Frontal cortex (tissue), 4 donors: ENCODE results near the gene RASL12. TPM values are rescaled to one million over a fixed set of nuclear protein-coding genes. Genes with fewer than 3 reads are reported as not detected.
"Not testable (repeated sequence)": the region's sequence is repeated elsewhere in the genome, so short reads cannot be mapped to it uniquely, and the experiment has no call there.

Experiments
- DNase-seq, 2 donors: peaks; one replicate each; pipeline ENCODE4 v3.0.0; 2012; ENCODE audit warnings: low spot score in 2 of 2
- FAIRE-seq: peaks from 2 replicates; lab custom pipeline; 2012; peaks lifted over from hg19 to GRCh38; lab: Jason Lieb, UNC
- total RNA-seq: library from RNA; depleted of rRNA; stranded (reverse); fragments of >200 nt; gene quantifications from one replicate; pipeline ENCODE4 v1.2.3, GENCODE V29; 2014
- donor health status: control.
- donor health status: control.
- donor health status: control.

Gene RASL12
- total RNA-seq, 1 donor from 2014 or later: 2.4 TPM

DNA sequence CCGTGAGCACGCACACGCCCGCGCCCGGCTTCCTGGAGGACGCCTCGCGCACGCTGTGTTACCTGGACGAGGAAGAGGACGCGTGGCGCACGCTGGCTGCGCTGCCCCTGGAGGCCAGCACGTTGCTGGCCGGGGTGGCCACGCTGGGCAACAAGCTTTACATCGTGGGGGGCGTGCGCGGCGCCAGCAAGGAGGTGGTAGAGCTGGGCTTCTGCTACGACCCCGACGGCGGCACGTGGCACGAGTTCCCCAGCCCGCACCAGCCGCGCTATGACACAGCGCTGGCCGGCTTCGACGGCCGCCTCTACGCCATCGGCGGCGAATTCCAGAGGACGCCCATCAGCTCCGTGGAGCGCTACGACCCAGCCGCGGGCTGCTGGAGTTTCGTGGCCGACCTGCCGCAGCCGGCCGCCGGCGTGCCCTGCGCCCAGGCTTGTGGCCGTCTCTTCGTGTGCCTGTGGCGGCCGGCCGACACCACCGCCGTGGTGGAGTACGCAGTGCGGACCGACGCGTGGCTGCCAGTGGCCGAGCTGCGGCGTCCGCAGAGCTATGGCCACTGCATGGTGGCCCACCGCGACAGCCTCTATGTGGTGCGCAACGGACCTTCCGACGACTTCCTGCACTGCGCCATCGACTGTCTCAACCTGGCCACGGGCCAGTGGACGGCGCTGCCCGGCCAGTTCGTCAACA, 9.6 kb upstream of the RASL12 start:
- DNase-seq (no peak), FAIRE-seq (no peak)

GRCh38 chr15:65076486-65077290, 8.9 kb upstream of the RASL12 start, which contains the start of gene KBTBD13:
KBTBD13 (plus strand) TSS chr15:65076746; CDS start chr15:65076816, 70 bp downstream.
- DNase-seq (no peak), FAIRE-seq (no peak)

DNA sequence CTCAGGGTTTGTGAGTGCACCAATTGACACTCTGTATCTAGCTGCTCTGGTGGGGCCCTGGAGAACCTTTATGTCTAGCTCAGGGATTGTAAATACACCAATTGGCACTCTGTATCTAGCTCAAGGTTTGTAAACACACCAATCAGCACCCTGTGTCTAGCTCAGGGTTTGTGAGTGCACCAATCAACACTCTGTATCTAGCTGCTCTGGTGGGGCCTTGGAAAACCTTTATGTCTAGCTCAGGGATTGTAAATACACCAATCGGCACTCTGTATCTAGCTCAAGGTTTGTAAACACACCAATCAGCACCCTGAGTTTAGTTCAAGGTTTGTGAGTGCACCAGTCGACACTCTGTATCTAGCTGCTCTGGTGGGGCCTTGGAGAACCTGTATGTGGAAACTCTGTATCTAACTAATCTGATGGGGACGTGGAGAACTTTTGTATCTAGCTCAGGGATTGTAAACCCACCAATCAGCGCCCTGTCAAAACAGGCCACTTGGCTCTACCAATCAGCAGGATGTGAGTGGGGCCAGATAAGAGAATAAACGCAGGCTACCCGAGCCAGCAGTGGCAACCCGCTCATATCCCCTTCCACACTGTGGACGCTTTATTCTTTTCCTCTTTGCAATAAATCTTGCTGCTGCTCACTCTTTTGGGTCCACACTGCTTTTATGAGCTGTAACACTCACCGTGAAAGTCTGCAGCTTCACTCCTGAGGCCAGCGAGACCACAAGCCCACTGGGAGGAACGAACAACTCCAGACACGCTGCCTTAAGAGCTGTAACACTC, 8.0 kb upstream of the RASL12 start:
- not testable (repeated sequence) for FAIRE-seq, DNase-seq

DNA sequence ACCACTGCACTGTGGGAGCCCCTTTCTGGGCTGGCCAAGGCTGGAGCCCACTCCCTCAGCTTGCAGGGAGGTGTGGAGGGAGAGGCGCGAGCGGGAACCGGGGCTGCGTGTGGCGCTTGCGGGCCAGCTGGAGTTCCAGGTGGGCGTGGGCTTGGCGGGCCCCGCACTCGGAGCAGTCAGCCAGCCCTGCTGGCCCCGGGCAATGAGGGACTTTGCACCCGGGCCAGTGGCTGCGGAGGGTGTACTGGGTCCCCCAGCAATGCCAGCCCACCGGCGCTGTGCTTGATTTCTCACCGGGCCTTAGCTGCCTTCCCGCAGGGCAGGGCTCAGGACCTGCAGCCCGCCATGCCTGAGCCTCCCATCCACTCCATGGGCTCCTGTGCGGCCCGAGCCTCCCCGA, 7.2 kb upstream of the RASL12 start:
- DNase-seq, FAIRE-seq: not testable (repeated sequence)

DNA sequence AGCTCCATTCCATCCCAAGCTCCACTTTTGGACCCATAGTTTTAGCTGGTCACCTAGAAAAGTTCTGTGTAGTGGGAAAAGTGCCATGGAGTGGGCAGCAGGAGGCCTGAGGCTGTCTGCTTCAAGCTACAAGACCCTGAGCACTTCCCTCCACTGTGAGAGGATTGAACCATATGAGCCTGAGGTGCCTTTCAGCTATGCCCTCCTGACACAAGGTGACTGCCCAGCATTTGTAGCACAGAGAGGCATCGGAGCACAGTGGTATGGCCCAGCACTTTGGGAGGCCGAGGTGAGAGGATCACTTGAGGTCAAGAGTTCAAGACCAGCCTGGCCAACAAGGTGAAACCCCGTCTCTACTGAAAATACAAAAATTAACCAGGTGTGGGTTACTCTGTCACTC, 4.8 kb upstream of the RASL12 start:
- no peak for FAIRE-seq
- DNase-seq: no peak

DNA sequence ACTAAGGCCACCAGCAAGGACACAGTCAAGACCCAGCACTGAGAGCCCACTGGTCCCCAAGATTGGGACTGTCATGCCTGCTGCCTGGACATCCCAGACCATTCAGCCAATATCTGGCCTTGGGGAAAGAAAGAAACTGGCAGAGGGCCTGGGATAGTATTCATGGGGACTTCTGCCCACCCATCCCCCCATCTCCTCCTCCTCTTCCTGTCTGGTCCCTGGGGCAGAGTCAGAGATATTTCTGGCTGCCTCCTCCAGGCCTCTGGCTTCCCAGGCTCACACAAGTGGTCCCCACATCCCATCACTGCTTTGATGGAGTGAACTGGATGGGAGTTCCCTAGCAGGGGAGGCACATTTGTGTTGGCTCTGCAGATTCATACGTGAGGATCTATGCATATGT, 4.2 kb upstream of the RASL12 start:
- FAIRE-seq: no peak

DNA sequence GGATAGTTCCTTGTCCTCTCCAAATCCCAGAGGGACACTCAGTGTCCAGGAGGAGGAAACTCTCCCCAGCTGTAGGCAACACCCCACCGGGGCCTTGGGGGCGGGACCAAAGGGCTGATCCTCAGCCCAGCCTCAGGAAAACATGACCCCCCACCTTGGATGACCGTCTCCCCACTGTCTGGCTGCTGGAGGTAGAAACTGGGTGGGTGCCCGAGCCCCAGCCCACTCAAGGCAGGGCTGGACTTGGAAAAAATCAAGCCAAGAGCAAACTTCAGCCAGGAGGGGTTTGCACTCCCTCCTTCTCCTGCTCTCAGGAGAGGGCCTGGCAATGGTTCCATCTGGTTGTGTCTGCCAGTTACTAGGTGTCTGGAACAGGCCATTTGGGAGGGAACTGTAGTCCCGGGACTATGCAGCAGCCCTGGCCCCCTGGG, 3.6 kb upstream of the RASL12 start:
- no peak for FAIRE-seq
- DNase-seq: no peak

More for the DNA sequence above, 4.2 kb upstream of the RASL12 start:
- no peak for DNase-seq

DNA sequence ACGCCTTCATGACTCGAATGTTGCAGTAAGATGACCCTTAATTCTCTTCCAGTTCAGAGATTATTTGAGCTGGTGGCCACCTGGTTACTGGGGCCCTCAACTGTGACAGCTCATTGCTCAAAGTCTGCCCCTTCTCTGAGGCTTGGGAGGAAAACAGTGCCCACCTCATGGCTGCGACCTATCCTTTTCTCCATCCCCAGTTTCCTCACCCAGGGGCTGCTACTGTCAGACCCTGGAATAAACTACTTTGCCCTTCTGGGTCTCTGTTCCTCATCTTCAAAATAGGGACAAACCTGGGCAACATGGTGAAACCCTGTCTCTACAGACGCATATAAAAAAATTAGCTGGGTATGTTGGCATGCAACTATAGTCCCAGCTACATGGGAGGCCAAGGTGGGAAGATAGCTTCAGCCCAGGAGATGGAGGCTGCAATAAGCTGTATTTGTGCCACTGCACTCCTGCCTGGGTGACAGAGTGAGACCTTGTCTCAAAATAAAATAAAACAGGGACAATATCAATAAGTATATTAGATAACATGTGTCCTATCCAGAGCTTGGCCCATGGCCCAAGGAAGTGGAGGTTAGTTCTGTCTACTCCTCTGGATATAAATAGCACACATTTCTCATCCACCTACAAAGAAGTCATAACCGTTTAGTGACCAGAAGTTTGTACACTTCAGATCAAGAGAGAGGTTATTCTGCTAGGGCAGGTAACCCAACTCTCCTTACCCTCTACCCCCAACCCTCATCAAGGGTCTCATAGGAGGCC, 2.2 kb upstream of the RASL12 start:
- DNase-seq (no peak), FAIRE-seq (no peak)

DNA sequence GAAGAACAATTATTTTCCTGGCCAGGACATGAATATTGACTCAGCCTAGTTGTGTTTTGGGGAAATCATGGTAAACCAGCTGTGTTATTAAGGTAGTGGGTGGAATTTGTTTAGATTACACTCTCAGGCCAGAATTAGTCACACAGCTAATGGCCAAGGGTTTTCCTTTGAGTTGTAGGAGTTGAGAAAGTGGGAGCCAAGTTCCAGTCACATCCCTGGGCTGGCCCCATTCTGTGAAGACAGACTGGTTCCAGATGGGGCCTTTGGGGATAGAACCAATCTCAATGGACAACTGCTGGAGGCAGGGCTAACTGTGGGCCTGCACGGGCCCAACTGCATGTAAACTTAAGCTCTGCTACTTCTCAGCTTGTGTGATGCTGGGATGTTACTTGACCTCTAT, 1.4 kb upstream of the RASL12 start:
- DNase-seq (no peak), FAIRE-seq (no peak)

- FAIRE-seq (no peak), DNase-seq (peak in 1 of 2 donors; percentile 53)
These were observed 605 bp upstream of the RASL12 start for GRCh38 chr15:65068403-65068788.

DNA sequence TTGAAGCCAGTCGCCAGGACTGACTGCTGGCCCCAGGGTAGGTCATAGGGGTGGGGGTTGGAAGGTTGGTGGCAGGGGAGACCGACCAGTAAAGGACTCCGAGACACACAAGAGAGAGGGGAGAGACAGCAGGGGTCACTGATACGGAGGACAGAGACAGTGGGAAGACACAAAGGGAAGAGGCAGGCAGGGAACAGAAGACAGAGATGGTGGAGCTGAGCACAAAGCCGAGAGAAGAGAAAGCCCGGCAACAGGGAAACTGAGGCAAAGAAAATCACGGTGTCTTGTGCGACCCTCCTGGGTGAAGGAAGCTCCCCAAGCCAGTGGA, 510 bp downstream of the RASL12 start:
- DNase-seq (no peak), FAIRE-seq (no peak)

DNA sequence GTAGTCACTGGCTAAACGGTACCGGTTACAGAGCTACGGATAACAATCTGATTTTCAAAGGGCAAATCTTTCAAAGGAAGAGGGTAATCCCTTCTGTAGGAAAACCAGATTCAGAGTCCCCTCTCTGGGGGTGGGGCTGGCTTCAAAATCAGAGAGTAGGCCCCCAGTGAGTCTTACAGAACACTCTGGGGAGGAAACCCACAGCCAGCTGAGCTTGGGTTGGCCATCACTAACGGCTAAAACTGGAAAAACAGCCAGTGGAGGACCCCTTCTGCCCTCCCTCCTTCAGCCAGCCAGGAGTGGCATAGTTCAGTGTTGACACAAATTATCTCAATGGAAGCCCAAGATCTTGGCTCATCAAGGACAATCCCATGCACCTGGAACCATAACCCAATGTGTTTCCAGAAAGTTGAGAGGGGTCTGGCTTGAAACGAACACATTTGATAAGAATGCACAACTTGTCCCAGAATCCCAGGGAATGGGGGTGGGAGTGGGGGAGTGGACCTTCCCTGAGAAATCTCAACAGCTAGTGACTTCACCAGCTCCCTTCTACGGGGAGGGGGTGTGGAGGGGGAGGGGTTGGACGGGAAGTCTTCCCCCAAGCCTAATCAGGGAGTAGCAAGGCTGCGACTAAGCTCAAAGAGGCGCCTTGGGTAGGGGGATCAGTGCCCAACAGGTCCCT, 1.0 kb downstream of the RASL12 start:
- FAIRE-seq: no peak

GRCh38 chr15:65066001-65066634, 1.7 kb downstream of the RASL12 start:
- no peak for DNase-seq
- no peak for FAIRE-seq

More for the DNA sequence above, 1.0 kb downstream of the RASL12 start:
- no peak for DNase-seq

DNA sequence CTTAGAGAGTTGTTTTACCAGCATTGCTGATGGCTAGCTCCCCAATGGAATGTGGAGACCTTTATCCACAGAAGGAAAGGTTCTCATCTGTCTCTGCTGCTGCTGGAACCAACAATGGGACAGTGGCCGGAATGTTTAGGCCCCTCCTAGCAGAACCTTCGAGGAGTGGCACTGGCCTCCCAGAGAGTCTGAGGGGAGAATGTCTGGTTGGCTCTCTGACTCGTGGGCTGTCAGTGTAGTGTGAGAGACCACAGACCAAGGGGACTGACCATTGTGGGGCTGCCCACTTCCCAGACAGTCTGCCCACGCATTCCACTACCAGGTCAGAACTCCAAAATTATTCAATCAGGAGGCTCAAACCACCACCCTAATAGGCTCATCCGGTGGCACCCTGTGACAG, 5.1 kb downstream of the RASL12 start:
- FAIRE-seq (no peak), DNase-seq (no peak)

GRCh38 chr15:65062061-65062460, 5.7 kb downstream of the RASL12 start:
- DNase-seq: no peak
- no peak for FAIRE-seq

GRCh38 chr15:65060641-65061397, 7.0 kb downstream of the RASL12 start:
- FAIRE-seq: no peak
- peak; percentile 55 to 63 for DNase-seq

DNA sequence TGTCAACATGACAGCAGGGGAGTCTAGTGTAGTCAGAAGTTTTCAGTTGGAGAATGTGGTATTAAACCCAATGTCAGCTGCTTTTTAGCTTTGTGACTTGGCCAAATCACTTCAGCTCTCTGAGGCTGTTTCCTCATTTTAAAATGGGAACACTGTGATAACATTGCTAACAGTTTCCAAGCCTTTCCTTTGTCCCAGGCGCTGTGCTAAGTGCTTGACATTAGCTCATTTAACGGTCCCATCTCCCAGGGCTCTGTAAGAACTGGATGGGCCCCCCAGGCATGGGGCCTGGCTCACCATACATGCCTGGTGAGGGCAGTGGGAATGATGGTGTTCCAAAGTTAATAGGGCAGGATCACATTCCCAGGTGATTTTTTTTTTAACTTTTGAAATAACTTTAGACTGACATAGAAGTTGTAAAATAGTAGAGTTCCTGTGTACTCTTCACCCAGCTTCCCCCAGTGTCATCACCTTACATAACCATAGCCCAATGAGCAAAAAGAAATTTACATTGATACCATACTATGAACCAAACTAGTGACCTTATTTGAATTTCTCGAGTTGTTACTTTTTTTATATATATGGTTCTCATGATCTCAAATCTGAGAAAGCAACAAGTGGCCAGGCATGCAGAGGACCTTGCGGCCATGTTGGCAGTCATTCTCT, 7.7 kb downstream of the RASL12 start:
- FAIRE-seq: no peak

DNA sequence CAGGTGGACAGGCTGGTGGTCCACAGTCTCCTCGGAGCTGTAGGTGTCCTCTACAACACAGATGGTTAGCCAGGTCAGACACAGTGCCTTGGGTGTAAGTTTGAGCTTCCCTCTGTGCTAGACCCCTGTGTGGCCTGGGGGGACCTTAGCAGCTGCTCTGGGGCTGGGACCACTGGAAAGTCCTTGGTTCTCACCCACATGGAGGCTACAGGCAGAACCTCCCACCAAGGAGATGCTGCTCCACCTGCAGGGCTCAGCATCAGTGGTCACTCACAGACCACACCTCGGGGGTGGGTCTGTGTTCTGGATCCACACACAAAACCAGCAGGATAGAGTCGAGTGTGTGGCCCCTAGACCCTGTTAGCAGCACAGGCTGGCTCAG, 8.4 kb downstream of the RASL12 start:
- DNase-seq (no peak), FAIRE-seq (no peak)

More for the DNA sequence above, 7.7 kb downstream of the RASL12 start:
- peak in 1 of 2 donors; percentile 11 for DNase-seq
